SU-DHL-6 (cell line): ENCODE results near the gene LTA4H.

Experiments
- H2AFZ ChIP-seq: fragments of 200-600 bp; sonication (generic); 2 replicates; pipeline ENCODE4 v1.6.1; 2014; ENCODE audit warnings: low read depth, mild to moderate bottlenecking, moderate library complexity, mixed read lengths, antibody characterized with exemption, low read length; ENCODE audit not compliant: severe bottlenecking
- H3F3A ChIP-seq: fragments of 200-600 bp; shearing (Covaris generic); 2 replicates; pipeline ENCODE4 v1.6.0; 2016; ENCODE audit warnings: antibody characterized with exemption, mild to moderate bottlenecking; ENCODE audit not compliant: insufficient read depth
- H3K27ac ChIP-seq: fragments of 200-600 bp; sonication (generic); 2 replicates; pipeline ENCODE4 v1.5.1; 2016; ENCODE audit warnings: low read depth, mild to moderate bottlenecking, low read length, moderate library complexity, mixed read lengths
- H3K27me3 ChIP-seq: fragments of 200-600 bp; sonication (generic), shearing (Covaris generic); 2 replicates; pipeline ENCODE4 v1.6.0; 2014; ENCODE audit warnings: mild to moderate bottlenecking, low read length
- H3K36me3 ChIP-seq: fragments of 200-600 bp; sonication (generic); 2 replicates; pipeline ENCODE4 v1.6.1; 2014; ENCODE audit warnings: mild to moderate bottlenecking, low read length, mixed read lengths
- H3K4me2 ChIP-seq: fragments of 300-600, 200-600 bp; shearing (Covaris generic), sonication (generic); 2 replicates; pipeline ENCODE4 v1.6.0; 2014; ENCODE audit warnings: low read length, low read depth, mild to moderate bottlenecking; ENCODE audit not compliant: poor library complexity, severe bottlenecking
- H3K4me3 ChIP-seq: fragments of 200-600 bp; sonication (generic); 2 replicates; pipeline ENCODE4 v1.5.1; 2014; ENCODE audit warnings: antibody characterized with exemption, low read length, mild to moderate bottlenecking, mixed read lengths; ENCODE audit not compliant: insufficient read depth, poor library complexity, severe bottlenecking
- H3K79me2 ChIP-seq: fragments of 200-600 bp; sonication (generic); 2 replicates; pipeline ENCODE4 v1.6.1; 2014; ENCODE audit warnings: mild to moderate bottlenecking, low read length, moderate library complexity; ENCODE audit not compliant: insufficient read depth
- H3K9ac ChIP-seq: fragments of 200-600 bp; sonication (generic); 2 replicates; pipeline ENCODE4 v1.7.0; 2014; ENCODE audit warnings: mild to moderate bottlenecking, low read length
- H3K9me2 ChIP-seq: fragments of 200-600 bp; sonication (generic); replicated peaks from 2 replicates; pipeline ENCODE4 v1.6.1; 2014; ENCODE audit warnings: low read length; ENCODE audit not compliant: insufficient read depth
- H3K9me3 ChIP-seq: fragments of 200-600 bp; sonication (generic); 2 replicates; pipeline ENCODE4 v1.6.1; 2014; ENCODE audit warnings: low read length, mixed read lengths; ENCODE audit not compliant: insufficient read depth
- H4K20me1 ChIP-seq: fragments of 200-600 bp; sonication (generic); 2 replicates; pipeline ENCODE4 v1.6.1; 2014; ENCODE audit warnings: low read depth, mild to moderate bottlenecking, antibody characterized with exemption, low read length, moderate library complexity, mixed read lengths
- EZH2phosphoT487 ChIP-seq: fragments of 200-600 bp; sonication (generic), shearing (Covaris generic); conservative IDR thresholded peaks from 2 replicates; pipeline ENCODE4 v1.6.1; 2018; ENCODE audit warnings: mild to moderate bottlenecking, antibody characterized with exemption, low read length, moderate library complexity, mixed read lengths
- TF ChIP-seq, protein P1 (sequence below): fragments of 200-600 bp; sonication (generic); IDR thresholded peaks from one replicate; pipeline ENCODE4 v1.5.1; 2017; ENCODE audit warnings: antibody characterized with exemption, mild to moderate bottlenecking, low read length, moderate library complexity; ENCODE audit not compliant: insufficient read depth, poor library complexity, severe bottlenecking

LTA4H gene

DNA sequence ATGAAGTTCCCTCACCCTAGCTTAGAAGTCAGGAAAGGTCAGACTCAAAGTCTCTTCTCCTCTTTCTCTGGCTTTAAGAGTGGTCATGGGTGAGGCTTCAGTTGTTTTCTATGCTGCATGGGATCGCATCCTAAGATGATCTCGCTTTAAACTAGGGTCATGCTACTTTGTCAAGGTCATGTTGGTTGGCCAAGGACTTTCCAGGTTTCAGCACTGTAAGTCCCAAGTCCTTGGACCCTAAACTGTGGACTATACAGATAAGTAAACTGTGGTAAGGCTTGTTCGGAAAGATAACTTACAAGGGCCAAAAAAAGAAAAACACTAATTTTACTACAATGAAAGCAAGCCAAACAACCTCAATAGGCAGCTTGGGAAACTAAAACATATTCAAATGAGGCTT lies 56.6 kb downstream of the LTA4H start:
- TF ChIP-seq, protein P1, sequence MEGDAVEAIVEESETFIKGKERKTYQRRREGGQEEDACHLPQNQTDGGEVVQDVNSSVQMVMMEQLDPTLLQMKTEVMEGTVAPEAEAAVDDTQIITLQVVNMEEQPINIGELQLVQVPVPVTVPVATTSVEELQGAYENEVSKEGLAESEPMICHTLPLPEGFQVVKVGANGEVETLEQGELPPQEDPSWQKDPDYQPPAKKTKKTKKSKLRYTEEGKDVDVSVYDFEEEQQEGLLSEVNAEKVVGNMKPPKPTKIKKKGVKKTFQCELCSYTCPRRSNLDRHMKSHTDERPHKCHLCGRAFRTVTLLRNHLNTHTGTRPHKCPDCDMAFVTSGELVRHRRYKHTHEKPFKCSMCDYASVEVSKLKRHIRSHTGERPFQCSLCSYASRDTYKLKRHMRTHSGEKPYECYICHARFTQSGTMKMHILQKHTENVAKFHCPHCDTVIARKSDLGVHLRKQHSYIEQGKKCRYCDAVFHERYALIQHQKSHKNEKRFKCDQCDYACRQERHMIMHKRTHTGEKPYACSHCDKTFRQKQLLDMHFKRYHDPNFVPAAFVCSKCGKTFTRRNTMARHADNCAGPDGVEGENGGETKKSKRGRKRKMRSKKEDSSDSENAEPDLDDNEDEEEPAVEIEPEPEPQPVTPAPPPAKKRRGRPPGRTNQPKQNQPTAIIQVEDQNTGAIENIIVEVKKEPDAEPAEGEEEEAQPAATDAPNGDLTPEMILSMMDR = no peak

DNA sequence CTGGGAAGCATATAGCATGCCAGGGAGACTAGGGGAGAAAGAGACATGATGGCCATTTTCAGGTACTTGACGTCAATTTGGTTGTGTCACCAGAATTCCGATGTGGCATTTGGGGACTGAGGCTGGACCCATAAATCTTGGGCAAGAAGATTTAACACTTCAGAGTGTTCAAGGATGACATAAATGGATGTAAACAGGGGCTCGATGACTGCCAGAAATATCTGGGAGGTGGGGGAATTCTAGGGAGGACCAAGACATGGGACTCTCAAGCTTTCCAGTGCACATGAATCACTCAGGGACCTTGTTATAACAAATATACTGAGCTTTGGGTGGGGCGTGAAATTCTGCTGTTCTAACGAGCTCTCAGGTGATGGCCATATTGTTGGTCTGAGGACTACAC lies 57.0 kb downstream of the LTA4H start:
- Histone ChIP-seq H3F3A (no peaks in the 10 kb centered on the region), H3K9me2 (no peaks in the 10 kb centered on the region), H3K27me3 (no peaks in the 10 kb centered on the region), H3K9ac (no peak overlapping the region), H3K9me3 (no peaks in the 10 kb centered on the region), H3K4me2 (no peak overlapping the region), H3K4me3 (no peak overlapping the region), H4K20me1 (no peaks in the 10 kb centered on the region), H3K27ac (no peak overlapping the region), H3K36me3 (no peaks in the 10 kb centered on the region), H3K79me2 (no peaks in the 10 kb centered on the region), H2AFZ (no peak overlapping the region)
- TF ChIP-seq, protein P1 = no peak
- TF ChIP-seq EZH2phosphoT487 = no peak

More for the DNA sequence above, 56.6 kb downstream of the LTA4H start:
- no peak overlapping the region for H3K9ac ChIP-seq
- no peak overlapping the region for H2AFZ ChIP-seq
- H3K9me3 ChIP-seq = no peaks in the 10 kb centered on the region
- no peak overlapping the region for H3K4me3 ChIP-seq
- no peaks in the 10 kb centered on the region for H3K9me2 ChIP-seq
- no peaks in the 10 kb centered on the region for H3K36me3 ChIP-seq
- no peaks in the 10 kb centered on the region for H3F3A ChIP-seq
- H3K79me2 ChIP-seq = no peaks in the 10 kb centered on the region
- H3K27me3 ChIP-seq = no peaks in the 10 kb centered on the region
- no peak overlapping the region for H3K4me2 ChIP-seq
- no peaks in the 10 kb centered on the region for H4K20me1 ChIP-seq
- no peak overlapping the region for H3K27ac ChIP-seq

DNA sequence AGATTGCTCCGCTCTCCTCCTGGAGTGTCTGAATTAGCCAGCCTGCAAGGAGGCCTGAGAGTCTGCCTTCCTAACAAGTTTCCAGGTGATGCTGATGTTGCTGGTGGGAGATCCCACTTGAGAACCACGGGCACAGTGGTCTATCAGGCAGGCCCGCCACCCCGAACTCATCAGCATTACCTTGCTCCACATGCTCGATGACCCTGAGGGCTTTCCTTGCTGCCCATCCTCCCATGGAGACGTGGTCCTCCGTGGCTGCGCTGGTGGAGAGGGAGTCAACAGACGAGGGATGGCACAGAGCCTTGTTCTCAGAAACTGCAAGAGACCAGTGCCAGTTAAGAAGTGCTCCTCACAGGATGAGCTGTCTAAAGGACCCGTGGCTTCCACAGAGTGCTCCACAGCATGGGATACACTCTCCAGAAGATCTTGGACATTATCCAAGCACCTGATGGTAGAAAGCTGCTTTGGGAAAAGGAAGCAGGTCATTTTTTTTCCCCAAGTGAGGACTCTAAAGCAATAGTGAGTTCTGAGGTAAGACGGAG lies 57.6 kb downstream of the LTA4H start:
- H3F3A ChIP-seq = no peaks in the 10 kb centered on the region
- no peak overlapping the region for H3K9ac ChIP-seq
- no peaks in the 10 kb centered on the region for H3K79me2 ChIP-seq
- no peak overlapping the region for H3K4me3 ChIP-seq
- no peaks in the 10 kb centered on the region for H3K9me3 ChIP-seq
- H3K9me2 ChIP-seq = no peaks in the 10 kb centered on the region; the same call in 1 of the 2 replicates
- no peaks in the 10 kb centered on the region for H3K36me3 ChIP-seq
- no peak overlapping the region for H3K4me2 ChIP-seq
- H4K20me1 ChIP-seq = no peaks in the 10 kb centered on the region
- no peak overlapping the region for H2AFZ ChIP-seq
- H3K27ac ChIP-seq = no peak overlapping the region
- TF ChIP-seq EZH2phosphoT487 = no peak
- TF ChIP-seq, protein P1 = no peak
- no peaks in the 10 kb centered on the region for H3K27me3 ChIP-seq
